DMS153 (cell line): ENCODE results near the gene MTA1.

Experiments used
- DNase-seq: peaks from one replicate; lab custom pipeline; 2025; lab: John Stamatoyannopoulos, UW

The MTA1 gene

GRCh38 chr14:105476831-105477659 lies 57.4 kb downstream of the MTA1 start:
- DNase-seq = no peak

GRCh38 chr14:105477660-105478397 lies 58.2 kb downstream of the MTA1 start:
- no peak for DNase-seq

GRCh38 chr14:105478398-105479251 lies 59.0 kb downstream of the MTA1 start:
- DNase-seq = no peak

- DNase-seq = no peak
Observed at GRCh38 chr14:105479431-105480158, 60.0 kb downstream of the MTA1 start.

- no peak for DNase-seq
Observed at GRCh38 chr14:105480199-105480746, 60.6 kb downstream of the MTA1 start.

- peak; percentile 44 for DNase-seq
Observed at GRCh38 chr14:105480807-105481801, 61.5 kb downstream of the MTA1 start.

- DNase-seq = peak; percentile 80
Observed at GRCh38 chr14:105481886-105482457, 62.3 kb downstream of the MTA1 start.

- DNase-seq = no peak
Observed at GRCh38 chr14:105482486-105483110, 63.0 kb downstream of the MTA1 start.

GRCh38 chr14:105483300-105484068 lies 63.9 kb downstream of the MTA1 start:
- DNase-seq = no peak

- DNase-seq = no peak
Observed at GRCh38 chr14:105484069-105484996, 64.7 kb downstream of the MTA1 start.

- no peak for DNase-seq
Observed at GRCh38 chr14:105484997-105485393, 65.4 kb downstream of the MTA1 start.

- DNase-seq = peak; percentile 12
Observed at GRCh38 chr14:105485739-105486162, 66.1 kb downstream of the MTA1 start.

GRCh38 chr14:105486163-105486973 lies 66.7 kb downstream of the MTA1 start, which contains the start of gene CRIP1:
Gene CRIP1, plus strand, starts transcription at chr14:105486886. Its CDS starts 374 bp downstream, at chr14:105487260.
- DNase-seq = no peak

- DNase-seq = no peak
Observed at GRCh38 chr14:105486974-105487448, 67.4 kb downstream of the MTA1 start.

- no peak for DNase-seq
Observed at GRCh38 chr14:105487449-105487985, 67.9 kb downstream of the MTA1 start.
